Right lobe of liver (tissue), 4 donors: ENCODE results near the gene EDNRA.

ENCODE experiments used
- CTCF ChIP-seq, 4 donors: fragments of 200-600 bp in 3 of 4; fragments of 450-650 bp in 1 of 4; IDR thresholded peaks; one replicate each; pipeline versions ENCODE4 v1.5.1 to v1.8.0; 2016 to 2022; ENCODE audit warnings: antibody characterized with exemption in 4 of 4, mild to moderate bottlenecking in 2 of 4
- POLR2A ChIP-seq: fragments of 450-650 bp; IDR thresholded peaks from one replicate; pipeline ENCODE4 v1.6.1; 2017; ENCODE audit warnings: antibody characterized with exemption, mild to moderate bottlenecking
- donor health status: DM: no; HTN: no; CAD: no.
- donor health status: DM: no; HTN: no; CAD: no.
- donor health status: DM: no; HTN: yes; CAD: no.

- TF ChIP-seq CTCF (IDR thresholded peaks at IDR 0.05) (no peak), POLR2A (no peak)
Measured at GRCh38 chr4:147578593-147578992, 97.7 kb downstream of the EDNRA start.
